AG09309 (cell line): Measurements from ENCODE around the gene CEBPG.

Experiments used
- DNase-seq: peaks from one replicate; pipeline ENCODE4 v3.0.0-alpha.2; 2010; ENCODE audit warnings: low read depth
- H3K4me3 ChIP-seq: 2 replicates; pipeline ENCODE4 v1.5.1; 2011; ENCODE audit warnings: mild to moderate bottlenecking, low read depth, low read length, moderate library complexity; ENCODE audit not compliant: control insufficient read depth
- TF ChIP-seq, protein P1 (sequence below): IDR thresholded peaks from 2 replicates; pipeline ENCODE4 v1.5.1; 2011; ENCODE audit warnings: mild to moderate bottlenecking, low read depth, low read length, inconsistent platforms; ENCODE audit not compliant: insufficient read depth, control insufficient read depth; ENCODE audit errors: missing control alignments

Gene CEBPG

DNA sequence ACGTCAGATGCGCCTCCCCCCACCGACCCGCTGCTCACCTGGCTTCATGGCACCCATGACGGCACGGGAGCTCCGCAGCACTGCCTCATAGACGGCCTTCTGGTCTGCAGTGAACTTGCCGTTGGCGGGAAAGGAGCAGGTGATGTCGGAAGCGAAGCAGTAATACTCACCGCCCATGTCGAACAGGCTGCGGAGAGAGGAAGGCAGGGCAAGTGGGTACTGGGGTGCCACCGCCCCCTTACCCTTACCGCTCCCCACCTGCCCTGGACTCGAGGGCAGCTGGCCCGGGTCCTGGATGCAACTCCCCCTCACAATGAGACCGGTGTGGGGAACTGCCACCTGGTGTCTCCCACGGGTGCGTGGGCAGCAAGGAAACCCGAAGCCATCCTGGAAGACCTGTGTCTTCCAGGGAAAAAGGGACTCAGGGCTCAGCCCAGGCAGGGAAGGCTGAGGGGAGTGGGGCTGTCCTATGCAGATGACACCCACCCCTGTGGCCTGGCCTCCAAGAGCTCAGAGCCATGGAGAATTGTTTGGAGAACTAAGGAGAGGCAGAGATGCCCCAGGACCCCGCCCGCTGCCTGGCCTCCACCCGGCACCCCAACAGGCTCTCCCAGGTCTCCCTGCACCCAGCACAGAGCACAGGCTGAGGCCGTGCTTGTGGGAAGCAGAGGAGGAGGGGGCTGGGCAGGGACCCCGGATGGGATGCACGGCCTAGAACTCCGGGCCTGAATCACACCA, 28.3 kb downstream of the CEBPG start:
- no peak for DNase-seq
- H3K4me3 ChIP-seq, result no peak overlapping the region
- TF ChIP-seq, protein P1, sequence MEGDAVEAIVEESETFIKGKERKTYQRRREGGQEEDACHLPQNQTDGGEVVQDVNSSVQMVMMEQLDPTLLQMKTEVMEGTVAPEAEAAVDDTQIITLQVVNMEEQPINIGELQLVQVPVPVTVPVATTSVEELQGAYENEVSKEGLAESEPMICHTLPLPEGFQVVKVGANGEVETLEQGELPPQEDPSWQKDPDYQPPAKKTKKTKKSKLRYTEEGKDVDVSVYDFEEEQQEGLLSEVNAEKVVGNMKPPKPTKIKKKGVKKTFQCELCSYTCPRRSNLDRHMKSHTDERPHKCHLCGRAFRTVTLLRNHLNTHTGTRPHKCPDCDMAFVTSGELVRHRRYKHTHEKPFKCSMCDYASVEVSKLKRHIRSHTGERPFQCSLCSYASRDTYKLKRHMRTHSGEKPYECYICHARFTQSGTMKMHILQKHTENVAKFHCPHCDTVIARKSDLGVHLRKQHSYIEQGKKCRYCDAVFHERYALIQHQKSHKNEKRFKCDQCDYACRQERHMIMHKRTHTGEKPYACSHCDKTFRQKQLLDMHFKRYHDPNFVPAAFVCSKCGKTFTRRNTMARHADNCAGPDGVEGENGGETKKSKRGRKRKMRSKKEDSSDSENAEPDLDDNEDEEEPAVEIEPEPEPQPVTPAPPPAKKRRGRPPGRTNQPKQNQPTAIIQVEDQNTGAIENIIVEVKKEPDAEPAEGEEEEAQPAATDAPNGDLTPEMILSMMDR, result no peak

DNA sequence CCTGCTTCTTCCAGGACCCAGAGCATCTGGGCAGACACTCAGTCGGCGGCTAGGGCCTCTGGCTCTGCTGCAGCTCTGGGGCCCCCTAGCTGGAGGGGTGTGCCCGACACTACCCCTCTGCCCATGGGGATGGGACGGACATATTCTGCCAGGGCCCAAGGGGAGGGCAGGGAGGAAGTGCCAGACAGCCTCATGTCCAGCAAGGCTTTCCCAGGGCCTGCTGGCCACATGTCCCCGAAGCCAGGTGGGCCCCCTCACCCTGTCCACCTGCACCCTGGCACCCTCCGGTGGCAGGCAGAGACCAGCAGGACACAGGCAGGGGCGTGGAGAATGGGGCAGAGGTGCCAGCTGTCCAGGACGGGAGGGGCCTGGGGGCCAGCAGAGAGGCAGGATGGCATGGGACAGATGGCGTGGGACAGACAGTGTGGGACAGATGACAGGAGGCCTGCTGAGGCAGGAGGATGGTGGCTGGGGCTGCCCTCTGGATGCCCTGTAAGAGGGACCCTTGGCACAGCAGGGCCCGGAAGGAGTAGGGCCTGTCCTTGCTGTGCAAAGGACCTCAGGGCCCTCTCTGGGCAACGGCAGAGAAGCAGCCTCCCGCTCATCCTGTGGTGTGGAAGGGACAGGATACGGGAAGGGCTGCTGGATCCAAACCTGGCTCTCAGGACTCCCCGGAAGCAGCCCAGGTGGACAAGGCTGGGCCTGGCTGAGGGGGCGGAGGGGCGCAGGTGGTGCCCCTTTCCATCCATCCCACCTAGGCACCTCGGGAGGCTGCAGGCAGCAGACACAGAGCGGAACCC, 29.1 kb downstream of the CEBPG start:
- TF ChIP-seq, protein P1, result peak; percentile 11
- H3K4me3 ChIP-seq, result no peak overlapping the region
- no peak for DNase-seq

DNA sequence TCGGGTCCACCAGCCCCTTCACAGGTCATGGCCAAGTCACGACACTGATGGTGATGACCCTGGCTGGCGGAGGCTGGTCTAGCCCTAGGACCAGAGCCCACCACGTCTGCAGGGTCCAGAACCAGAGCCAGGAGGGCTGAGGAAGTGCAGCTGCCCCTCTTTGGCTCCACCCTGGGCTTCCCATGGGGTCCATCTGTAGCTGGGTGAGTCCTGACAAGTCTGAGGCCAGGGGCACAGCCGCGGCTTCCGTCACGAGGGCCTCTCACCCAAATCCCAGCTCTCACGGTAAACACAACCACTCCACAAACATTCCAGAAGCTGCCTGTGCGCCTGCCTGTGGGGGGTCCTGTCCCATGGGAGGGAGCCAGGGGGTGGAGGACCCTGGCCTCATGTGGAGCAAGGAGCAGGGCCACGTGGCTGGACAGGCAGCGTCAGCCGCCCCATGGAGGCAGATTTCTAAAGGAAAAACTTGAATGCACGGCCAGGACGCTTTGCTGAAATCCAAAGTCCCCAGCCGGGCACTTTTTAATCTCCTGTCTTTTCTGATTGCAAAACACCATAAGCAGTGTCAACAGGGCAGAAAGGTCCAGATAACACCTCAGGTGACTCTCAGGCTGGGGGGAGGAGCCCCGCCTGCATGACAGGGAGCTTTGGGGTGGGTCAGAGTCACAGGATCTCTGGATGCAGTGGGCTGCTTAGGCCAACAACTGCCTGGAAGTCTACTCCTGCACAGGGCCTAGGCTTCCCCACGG, 29.9 kb downstream of the CEBPG start:
- TF ChIP-seq, protein P1, result no peak
- no peak overlapping the region for H3K4me3 ChIP-seq
- DNase-seq, result no peak

DNA sequence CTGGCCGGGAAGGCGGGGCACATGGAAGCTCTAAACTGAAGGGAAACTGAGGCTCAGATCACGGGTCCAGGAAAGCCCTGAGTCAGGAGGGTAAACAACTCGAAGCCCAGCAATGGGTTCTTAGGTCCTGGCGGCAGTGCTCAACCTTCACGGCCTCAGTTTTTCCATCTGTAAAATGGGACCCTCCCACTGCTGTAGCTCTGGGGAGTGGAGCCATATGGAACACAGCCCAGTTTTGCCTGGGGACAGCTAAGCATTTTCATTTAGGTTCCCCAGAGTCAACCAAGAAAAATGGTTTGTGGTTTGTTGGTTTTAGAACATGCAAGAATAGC, 30.4 kb downstream of the CEBPG start:
- DNase-seq, result no peak
- TF ChIP-seq, protein P1, result no peak
- no peak overlapping the region for H3K4me3 ChIP-seq

DNA sequence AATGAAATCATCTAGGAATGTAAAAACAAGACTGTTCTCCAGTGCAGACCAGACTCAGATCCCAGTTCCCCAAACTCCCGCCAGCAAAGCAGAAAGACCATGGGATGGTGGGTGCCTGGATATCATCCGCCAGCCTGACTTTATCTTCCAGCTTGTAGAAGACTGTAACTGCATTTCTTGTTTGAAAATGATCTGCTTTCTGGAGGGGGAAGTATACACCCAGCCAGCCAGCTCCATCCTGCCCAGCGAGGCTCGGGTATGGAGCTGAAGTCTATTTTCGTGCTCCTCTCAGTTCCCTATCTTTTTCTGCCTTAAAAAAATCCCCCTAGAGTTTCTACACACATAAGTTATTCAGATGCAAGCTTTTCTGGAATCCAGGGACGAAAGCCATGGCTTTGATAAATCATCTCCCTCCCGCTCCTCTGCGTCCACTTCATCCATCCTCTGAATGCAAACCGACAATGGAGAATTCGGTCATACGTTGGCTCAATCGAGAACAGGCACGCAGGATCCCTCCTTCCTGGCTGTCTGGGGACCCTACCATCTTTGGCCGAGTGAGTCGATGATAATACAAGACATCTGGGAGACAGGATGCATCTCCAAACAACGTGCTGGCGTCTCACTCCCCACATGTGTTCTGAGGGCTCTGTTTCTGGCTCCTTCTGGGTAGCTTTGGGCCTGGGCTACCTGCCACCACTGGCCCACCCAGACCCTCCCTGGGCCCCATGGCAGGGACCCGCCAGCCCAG, 31.2 kb downstream of the CEBPG start:
- no peak overlapping the region for H3K4me3 ChIP-seq
- TF ChIP-seq, protein P1, result no peak
- DNase-seq, result no peak

DNA sequence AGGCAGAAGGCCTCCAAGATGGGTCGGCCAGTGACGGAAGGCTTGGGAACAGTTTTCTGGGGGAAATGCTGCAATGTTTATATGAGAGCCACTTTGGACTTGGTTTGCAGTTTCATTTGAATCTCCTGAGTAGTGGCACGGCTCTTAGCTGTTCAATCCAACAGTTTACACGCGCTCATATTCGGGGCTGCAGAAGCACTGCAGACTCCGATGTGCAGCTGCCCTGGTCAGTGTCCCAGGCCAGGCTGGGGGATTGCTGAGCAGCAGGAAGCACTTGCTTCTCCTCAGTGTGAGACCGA, 31.7 kb downstream of the CEBPG start:
- DNase-seq, result no peak
- no peak overlapping the region for H3K4me3 ChIP-seq
- TF ChIP-seq, protein P1, result no peak
